Liver (tissue), 9 donors: Measurements from ENCODE around the gene FARS2. TPM values are rescaled to one million over a fixed set of nuclear protein-coding genes. Genes with fewer than 3 reads are reported as not detected.

ENCODE experiments used
- DNase-seq: peaks from one replicate; pipeline ENCODE4 v3.0.0-alpha.2; 2017; ENCODE audit warnings: low spot score
- H3K27ac ChIP-seq, 2 donors: one replicate each; pipeline ENCODE4 v1.7.0; 2013; ENCODE audit warnings: inconsistent platforms in 2 of 2, low read length in 2 of 2, control low read depth in 1 of 2, low read depth in 1 of 2, mild to moderate bottlenecking in 1 of 2
- H3K27me3 ChIP-seq, 4 donors: one replicate each; pipeline versions ENCODE4 v1.6.1 to v1.7.0; 2013; ENCODE audit warnings: low read length in 3 of 4, inconsistent platforms in 1 of 4, mild to moderate bottlenecking in 1 of 4, moderate library complexity in 1 of 4; ENCODE audit not compliant: control insufficient read depth in 4 of 4, insufficient read depth in 4 of 4
- H3K36me3 ChIP-seq, 4 donors: one replicate each; pipeline versions ENCODE4 v1.6.1 to v1.7.0; 2013; ENCODE audit warnings: low read length in 3 of 4, mild to moderate bottlenecking in 3 of 4, low read depth in 1 of 4, moderate library complexity in 1 of 4; ENCODE audit not compliant: control insufficient read depth in 4 of 4, insufficient read depth in 3 of 4
- H3K4me1 ChIP-seq, 4 donors: one replicate each; pipeline versions ENCODE4 v1.6.1 to v1.7.0; 2013; ENCODE audit warnings: low read length in 3 of 4, mild to moderate bottlenecking in 3 of 4, moderate library complexity in 1 of 4; ENCODE audit not compliant: control insufficient read depth in 4 of 4, insufficient read depth in 4 of 4
- H3K4me3 ChIP-seq, 3 donors: one replicate each; pipeline versions ENCODE4 v1.6.1 to v1.7.0; 2013; ENCODE audit warnings: low read length in 3 of 3, control low read depth in 1 of 3, low read depth in 1 of 3, mild to moderate bottlenecking in 1 of 3
- H3K9ac ChIP-seq, 2 donors: one replicate each; pipeline ENCODE4 v1.7.0; 2013; ENCODE audit warnings: low read length in 2 of 2, mild to moderate bottlenecking in 2 of 2, moderate library complexity in 2 of 2, control low read depth in 1 of 2, low read depth in 1 of 2
- H3K9me3 ChIP-seq, 4 donors: one replicate each; pipeline versions ENCODE4 v1.6.1 to v1.7.0; 2013; ENCODE audit warnings: low read length in 3 of 4; ENCODE audit not compliant: control insufficient read depth in 4 of 4
- EGR1 ChIP-seq, 2 donors: IDR thresholded peaks; 2 replicates each; pipeline ENCODE4 v1.6.1; 2016 to 2018; ENCODE audit warnings: antibody characterized with exemption in 2 of 2, low read depth in 2 of 2
- FOXA1 ChIP-seq: IDR thresholded peaks from 2 replicates; pipeline ENCODE4 v1.6.1; 2016; ENCODE audit warnings: antibody characterized with exemption
- FOXA2 ChIP-seq: IDR thresholded peaks from 2 replicates; pipeline ENCODE4 v1.6.1; 2016; ENCODE audit warnings: antibody characterized with exemption
- GABPA ChIP-seq, 2 donors: IDR thresholded peaks in 1 of 2; conservative IDR thresholded peaks in 1 of 2; 2 replicates each; pipeline ENCODE4 v1.6.1; 2016; ENCODE audit warnings: antibody characterized with exemption in 2 of 2, mild to moderate bottlenecking in 1 of 2, moderate library complexity in 1 of 2
- MAX ChIP-seq: IDR thresholded peaks from 2 replicates; pipeline ENCODE4 v1.6.1; 2016; ENCODE audit warnings: antibody characterized with exemption
- NR2F2 ChIP-seq: IDR thresholded peaks from 2 replicates; pipeline ENCODE4 v1.6.1; 2016; ENCODE audit warnings: antibody characterized with exemption
- RAD21 ChIP-seq, 2 donors: IDR thresholded peaks; 2 replicates each; pipeline ENCODE4 v1.6.1; 2016; ENCODE audit warnings: antibody characterized with exemption in 2 of 2, mild to moderate bottlenecking in 2 of 2
- SP1 ChIP-seq: IDR thresholded peaks from 2 replicates; pipeline ENCODE4 v1.6.1; 2018; ENCODE audit warnings: antibody characterized with exemption, mild to moderate bottlenecking
- TAF1 ChIP-seq: conservative IDR thresholded peaks from 2 replicates; pipeline ENCODE4 v1.6.1; 2016; ENCODE audit warnings: antibody characterized with exemption, mild to moderate bottlenecking
- YY1 ChIP-seq: IDR thresholded peaks from 2 replicates; pipeline ENCODE4 v1.6.1; 2016; ENCODE audit warnings: antibody characterized with exemption, mild to moderate bottlenecking
- WGBS: extraction: QIAGEN DNeasy Blood & Tissue Kit; methylation state at CpG from one replicate; pipeline ENCODE4 v1.1.7; 2013; 5-methylcytosine and 5-hydroxymethylcytosine counted together
- polyA plus RNA-seq, 2 donors: library from polyadenylated mRNA; stranded (reverse) in 1 of 2; unstranded in 1 of 2; fragments of 200-250 nt in 1 of 2; fragments of >200 nt in 1 of 2; fragmentation: Nextera tagmentation in 1 of 2; extraction: Ambion mirVana in 1 of 2; gene quantifications; one replicate each; pipeline versions ENCODE4 v1.2.1 to v1.2.3, GENCODE V29; 2013 to 2015
- total RNA-seq, 2 donors: library from RNA; depleted of rRNA; stranded (reverse); fragments of >200 nt; gene quantifications; one replicate each; pipeline ENCODE4 v1.2.3, GENCODE V29; 2014
- TF ChIP-seq, protein P1 (sequence below): IDR thresholded peaks from 2 replicates; pipeline ENCODE4 v1.6.1; 2016; ENCODE audit warnings: antibody characterized with exemption, mild to moderate bottlenecking
- TF ChIP-seq, protein P2 (sequence below): IDR thresholded peaks from 2 replicates; pipeline ENCODE4 v1.6.1; 2016; ENCODE audit warnings: antibody characterized with exemption
- TF ChIP-seq, protein P3 (sequence below): fragments of 150-350 bp; IDR thresholded peaks from 2 replicates; pipeline ENCODE4 v1.5.1; 2017; ENCODE audit warnings: improper control_type of control experiment, low read depth, low read length; ENCODE audit not compliant: missing input control
- donor health status: healthy.
- donor health status: healthy.
- donor health status: healthy.
- donor health status: healthy.
- donor health status: healthy.

The FARS2 gene
- total and polyA plus RNA-seq, 4 donors = 7.8 to 25.9 (median 11.2) TPM

GRCh38 chr6:5671601-5672559, 410.6 kb downstream of the FARS2 start (continued):
- TF ChIP-seq, protein P1, sequence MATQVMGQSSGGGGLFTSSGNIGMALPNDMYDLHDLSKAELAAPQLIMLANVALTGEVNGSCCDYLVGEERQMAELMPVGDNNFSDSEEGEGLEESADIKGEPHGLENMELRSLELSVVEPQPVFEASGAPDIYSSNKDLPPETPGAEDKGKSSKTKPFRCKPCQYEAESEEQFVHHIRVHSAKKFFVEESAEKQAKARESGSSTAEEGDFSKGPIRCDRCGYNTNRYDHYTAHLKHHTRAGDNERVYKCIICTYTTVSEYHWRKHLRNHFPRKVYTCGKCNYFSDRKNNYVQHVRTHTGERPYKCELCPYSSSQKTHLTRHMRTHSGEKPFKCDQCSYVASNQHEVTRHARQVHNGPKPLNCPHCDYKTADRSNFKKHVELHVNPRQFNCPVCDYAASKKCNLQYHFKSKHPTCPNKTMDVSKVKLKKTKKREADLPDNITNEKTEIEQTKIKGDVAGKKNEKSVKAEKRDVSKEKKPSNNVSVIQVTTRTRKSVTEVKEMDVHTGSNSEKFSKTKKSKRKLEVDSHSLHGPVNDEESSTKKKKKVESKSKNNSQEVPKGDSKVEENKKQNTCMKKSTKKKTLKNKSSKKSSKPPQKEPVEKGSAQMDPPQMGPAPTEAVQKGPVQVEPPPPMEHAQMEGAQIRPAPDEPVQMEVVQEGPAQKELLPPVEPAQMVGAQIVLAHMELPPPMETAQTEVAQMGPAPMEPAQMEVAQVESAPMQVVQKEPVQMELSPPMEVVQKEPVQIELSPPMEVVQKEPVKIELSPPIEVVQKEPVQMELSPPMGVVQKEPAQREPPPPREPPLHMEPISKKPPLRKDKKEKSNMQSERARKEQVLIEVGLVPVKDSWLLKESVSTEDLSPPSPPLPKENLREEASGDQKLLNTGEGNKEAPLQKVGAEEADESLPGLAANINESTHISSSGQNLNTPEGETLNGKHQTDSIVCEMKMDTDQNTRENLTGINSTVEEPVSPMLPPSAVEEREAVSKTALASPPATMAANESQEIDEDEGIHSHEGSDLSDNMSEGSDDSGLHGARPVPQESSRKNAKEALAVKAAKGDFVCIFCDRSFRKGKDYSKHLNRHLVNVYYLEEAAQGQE = no peak
- TF ChIP-seq TAF1 = no peak
- TF ChIP-seq FOXA1 = no peak

DNA sequence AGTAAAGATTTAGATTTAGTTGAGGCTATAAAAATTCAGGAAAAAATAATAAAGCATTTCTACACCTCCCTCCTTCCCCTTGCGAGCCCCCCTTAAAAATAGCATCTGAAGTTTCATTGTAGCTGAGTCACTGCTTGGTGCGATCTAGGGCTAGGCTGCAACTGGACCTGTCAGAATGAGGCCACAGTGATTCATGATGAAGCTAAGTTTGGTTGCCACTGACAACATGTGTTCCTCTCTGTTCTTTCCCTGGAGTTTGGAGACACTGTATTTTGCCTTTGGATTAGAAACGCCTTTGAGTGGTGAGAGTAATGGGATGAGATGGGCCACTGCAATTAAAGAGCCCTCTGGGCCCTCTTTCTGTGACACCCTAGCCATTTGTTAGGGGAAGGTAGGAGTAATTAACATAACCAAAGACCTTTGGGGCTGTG, 411.3 kb downstream of the FARS2 start:
- WGBS = 91% methylated on average over 3 of the region's 3 CpGs
- H3K4me1 ChIP-seq = no peaks in the 10 kb centered on the region
- DNase-seq = no peak
- no peaks in the 10 kb centered on the region for H3K9me3 ChIP-seq
- no peak overlapping the region for H3K27ac ChIP-seq
- no peak overlapping the region for H3K4me3 ChIP-seq
- no peaks in the 10 kb centered on the region for H3K27me3 ChIP-seq
- no peak for TF ChIP-seq TAF1
- no peak for TF ChIP-seq SP1
- TF ChIP-seq, protein P2, sequence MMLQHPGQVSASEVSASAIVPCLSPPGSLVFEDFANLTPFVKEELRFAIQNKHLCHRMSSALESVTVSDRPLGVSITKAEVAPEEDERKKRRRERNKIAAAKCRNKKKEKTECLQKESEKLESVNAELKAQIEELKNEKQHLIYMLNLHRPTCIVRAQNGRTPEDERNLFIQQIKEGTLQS = no peak
- TF ChIP-seq GABPA (IDR thresholded peaks at IDR 0.05 in 1 of 2, conservative IDR thresholded peaks at IDR 0.05 in 1 of 2) = no peak
- no peak for TF ChIP-seq NR2F2
- TF ChIP-seq FOXA2 = no peak
- H3K9ac ChIP-seq = no peak overlapping the region
- no peaks in the 10 kb centered on the region for H3K36me3 ChIP-seq

- no peak for TF ChIP-seq EGR1 (IDR thresholded peaks at IDR 0.05; ENCODE audit: low read depth in 2 of 2)
- no peak for DNase-seq
- no peak overlapping the region for H3K27ac ChIP-seq
- no peaks in the 10 kb centered on the region for H3K4me1 ChIP-seq
- H3K9ac ChIP-seq = no peak overlapping the region
- no peaks in the 10 kb centered on the region for H3K36me3 ChIP-seq
- H3K27me3 ChIP-seq = no peaks in the 10 kb centered on the region
- no peak overlapping the region for H3K4me3 ChIP-seq
- H3K9me3 ChIP-seq = no peaks in the 10 kb centered on the region
- WGBS = 85% methylated on average over 13 of the region's 13 CpGs
Observed at GRCh38 chr6:5673019-5673790, 411.9 kb downstream of the FARS2 start.

GRCh38 chr6:5674141-5674540, 412.8 kb downstream of the FARS2 start:
- H3K4me1 ChIP-seq = no peaks in the 10 kb centered on the region
- 96% methylated on average over 3 of the region's 3 CpGs for WGBS
- TF ChIP-seq GABPA (IDR thresholded peaks at IDR 0.05 in 1 of 2, conservative IDR thresholded peaks at IDR 0.05 in 1 of 2) (no peak), YY1 (no peak), MAX (no peak), RAD21 (IDR thresholded peaks at IDR 0.05) (no peak), FOXA2 (no peak), TAF1 (no peak)
- TF ChIP-seq, protein P3, sequence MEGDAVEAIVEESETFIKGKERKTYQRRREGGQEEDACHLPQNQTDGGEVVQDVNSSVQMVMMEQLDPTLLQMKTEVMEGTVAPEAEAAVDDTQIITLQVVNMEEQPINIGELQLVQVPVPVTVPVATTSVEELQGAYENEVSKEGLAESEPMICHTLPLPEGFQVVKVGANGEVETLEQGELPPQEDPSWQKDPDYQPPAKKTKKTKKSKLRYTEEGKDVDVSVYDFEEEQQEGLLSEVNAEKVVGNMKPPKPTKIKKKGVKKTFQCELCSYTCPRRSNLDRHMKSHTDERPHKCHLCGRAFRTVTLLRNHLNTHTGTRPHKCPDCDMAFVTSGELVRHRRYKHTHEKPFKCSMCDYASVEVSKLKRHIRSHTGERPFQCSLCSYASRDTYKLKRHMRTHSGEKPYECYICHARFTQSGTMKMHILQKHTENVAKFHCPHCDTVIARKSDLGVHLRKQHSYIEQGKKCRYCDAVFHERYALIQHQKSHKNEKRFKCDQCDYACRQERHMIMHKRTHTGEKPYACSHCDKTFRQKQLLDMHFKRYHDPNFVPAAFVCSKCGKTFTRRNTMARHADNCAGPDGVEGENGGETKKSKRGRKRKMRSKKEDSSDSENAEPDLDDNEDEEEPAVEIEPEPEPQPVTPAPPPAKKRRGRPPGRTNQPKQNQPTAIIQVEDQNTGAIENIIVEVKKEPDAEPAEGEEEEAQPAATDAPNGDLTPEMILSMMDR = no peak
- TF ChIP-seq, protein P1 = no peak

More at GRCh38 chr6:5674141-5674540, 412.8 kb downstream of the FARS2 start:
- H3K9ac ChIP-seq = no peak overlapping the region
- no peak overlapping the region for H3K27ac ChIP-seq
- H3K36me3 ChIP-seq = no peaks in the 10 kb centered on the region
- no peak overlapping the region for H3K4me3 ChIP-seq
- H3K27me3 ChIP-seq = no peaks in the 10 kb centered on the region
- DNase-seq = no peak
- H3K9me3 ChIP-seq = no peaks in the 10 kb centered on the region
